ENCODE data around the gene GRB10. TPM values are rescaled to one million over a fixed set of nuclear protein-coding genes. Genes with fewer than 3 reads are reported as not detected.

GRB10 gene
- total and polyA plus RNA-seq, 2 of the 8 experiments (the other 6 are each of a cell fraction or from before 2014, with no cell fraction given) = 35.7 to 97.0 TPM

- no peak overlapping the region for H2AK5ac ChIP-seq (ENCODE audit: low read depth, low read length)
- H3K9me3 ChIP-seq (ENCODE audit: insufficient read depth in 2 of 2, low read depth in 1 of 2, low read length in 1 of 2) = no peaks in the 10 kb centered on the region
- H3K79me2 ChIP-seq (ENCODE audit: control insufficient read depth in 1 of 2, insufficient read depth in 2 of 2, low read length in 2 of 2) = peaks cover 0 to 92% of the 10 kb centered on the region in 2 experiments; a peak in 3 of 4 replicates
- no peak overlapping the region for H4K8ac ChIP-seq (ENCODE audit: extremely low read depth, insufficient read depth, low read length)
- no peak overlapping the region for H3K4me2 ChIP-seq (ENCODE audit: insufficient read depth in 1 of 2, low read depth in 2 of 2, low read length in 2 of 2)
- H3K23ac ChIP-seq (ENCODE audit: insufficient read length) = no peak overlapping the region
- H3K9ac ChIP-seq (replicated peaks in 1 of 4; ENCODE audit: extremely low read depth in 1 of 4, low read depth in 3 of 4, low read length in 3 of 4) = no peak overlapping the region
- H4K91ac ChIP-seq (replicated peaks; ENCODE audit: insufficient read length, low read length) = no peak overlapping the region
- no peak overlapping the region for H3K27ac ChIP-seq (ENCODE audit: low read depth, low read length)
- DNase-seq (ENCODE audit: low read depth in 1 of 2, low spot score in 2 of 2) (no peak), FAIRE-seq (no peak)
- H2AFZ ChIP-seq (ENCODE audit: low read length) = no peak overlapping the region
- no peak for TF ChIP-seq JUND (IDR thresholded peaks at IDR 0.05; ENCODE audit: low read length)
- no peak overlapping the region for H2BK120ac ChIP-seq (replicated peaks; ENCODE audit: low read depth, low read length)
- H3K36me3 ChIP-seq (ENCODE audit: control insufficient read depth in 2 of 4, insufficient read depth in 4 of 4, low read length in 3 of 4) = peaks cover 0 to under 1% (median 0%) of the 10 kb centered on the region in 4 experiments; a peak in 1 of 8 replicates
- H3K18ac ChIP-seq (ENCODE audit: extremely low read depth, low read length) = no peak overlapping the region
- H2BK12ac ChIP-seq (ENCODE audit: low read depth, low read length) = no peak overlapping the region
- no peak overlapping the region for H3K4me3 ChIP-seq (ENCODE audit: extremely low read depth in 1 of 4, insufficient read depth in 2 of 4, low read depth in 3 of 4, low read length in 4 of 4)
- no peak overlapping the region for H2BK5ac ChIP-seq (ENCODE audit: low read depth, low read length)
- H3K79me1 ChIP-seq (ENCODE audit: low read depth, low read length) = peaks cover 11% of the 10 kb centered on the region
- no peaks in the 10 kb centered on the region for H3K23me2 ChIP-seq (ENCODE audit: low read depth, low read length)
- H3K4me1 ChIP-seq (replicated peaks in 1 of 4; ENCODE audit: control insufficient read depth in 3 of 4, insufficient read depth in 4 of 4, low read length in 3 of 4) = peaks cover 2 to 18% (median 7%) of the 10 kb centered on the region in 4 experiments; a peak in 5 of 7 replicates
- no peak overlapping the region for H2BK20ac ChIP-seq (ENCODE audit: low read length)
- H4K20me1 ChIP-seq (replicated peaks in 1 of 2; ENCODE audit: control insufficient read depth in 1 of 2, insufficient read depth in 2 of 2, low read length in 2 of 2) = peaks cover 15 to 24% of the 10 kb centered on the region in 2 experiments
- no peak overlapping the region for H3K56ac ChIP-seq (replicated peaks; ENCODE audit: insufficient read length, low read depth, low read length)
- H2BK15ac ChIP-seq (ENCODE audit: low read length) = no peak overlapping the region
- no peaks in the 10 kb centered on the region for H3K27me3 ChIP-seq (replicated peaks in 1 of 4; ENCODE audit: control insufficient read depth in 3 of 4, extremely low read depth in 1 of 4, insufficient read depth in 3 of 4, low read length in 3 of 4)
- H3K14ac ChIP-seq (ENCODE audit: insufficient read length) = no peak overlapping the region
- no peak overlapping the region for H4K5ac ChIP-seq (ENCODE audit: insufficient read length, low read depth, low read length)
- ChIA-PET CTCF (ENCODE audit: partially characterized antibody) (interaction anchor here (1.2 kb wide), 1 partner anchor 20 kb away, joined by 3 read pairs; no protein-coding TSS in a partner anchor), POLR2A (ENCODE audit: partially characterized antibody) (interaction anchor here (0.6 kb wide), 1 partner anchor 19 kb away, joined by 4 read pairs; no protein-coding TSS in a partner anchor)
- H3K4ac ChIP-seq (replicated peaks; ENCODE audit: insufficient read length, low read depth, low read length) = no peak overlapping the region
- WGBS, 2 experiments (ENCODE audit: extremely low coverage in 1 of 2, insufficient coverage in 1 of 2, insufficient read length in 1 of 2, insufficient replicate concordance in 2 of 2, low coverage in 1 of 2, low lambda C conversion rate in 2 of 2, missing lambda C conversion rate in 1 of 2) = 85% methylated on average over 3 of the region's 3 CpGs; no CpG with 5 or more reads in 1 of the 2 experiments
Observed at GRCh38 chr7:50749896-50750295, 32.8 kb downstream of the GRB10 start.

Measured in H1 (cell line).